K562 (cell line): ENCODE data around the gene GPR139. TPM values are rescaled to one million over a fixed set of nuclear protein-coding genes. Genes with fewer than 3 reads are reported as not detected.
A peak's percentile ranks its signal among the peaks of the same experiment; 100 is the strongest.

Experiments used
- ATAC-seq: fragments of 200-7000 bp; cut with Tn5 transposase; 3 replicates; pipeline ENCODE4 v1.9.1; 2020; ENCODE audit warnings: moderate library complexity
- BruUV-seq: library from RNA; stranded (reverse); fragments of 400-500 nt; replicated peaks from 2 replicates; lab custom pipeline; 2021; lab: Mats Ljungman, UMichigan
- CTCF ChIA-PET: fragments of 300-600 bp; formaldehyde crosslinking; extraction: SDS; loops from one replicate; lab custom pipeline; 2021; ENCODE audit warnings: low intra/inter-chr PET ratio; lab: Yijun Ruan, JAX
- POLR2A ChIA-PET: fragments of 300-600, 350-650 bp; sonication (Branson Sonifier 250); formaldehyde crosslinking; extraction: SDS; loops from one replicate; lab custom pipeline; 2021; ENCODE audit warnings: antibody characterized with exemption, inconsistent platforms; lab: Yijun Ruan, JAX
- DNase-seq, 4 experiments: peaks; one replicate each; pipeline versions ENCODE4 v3.0.0 to v3.0.0-alpha.2; 2011 to 2018; ENCODE audit warnings: low spot score in 3 of 4, mixed read lengths in 3 of 4; ENCODE audit errors: extremely low read depth in 1 of 4
- FAIRE-seq: peaks from 2 replicates; lab custom pipeline; 2011; peaks lifted over from hg19 to GRCh38; lab: Jason Lieb, UNC
- H2AFZ ChIP-seq: 2 replicates; pipeline ENCODE4 v1.6.0; 2011; ENCODE audit warnings: low read depth, low read length, control low read depth, inconsistent platforms
- H3K27ac ChIP-seq: fragments of 200-600 bp; 3 replicates; pipeline ENCODE4 v1.8.0; 2011; ENCODE audit warnings: low read depth, mild to moderate bottlenecking, control low read depth, inconsistent platforms, low read length, moderate library complexity, mixed read lengths; ENCODE audit errors: extremely low read depth
- H3K27me3 ChIP-seq, 2 experiments: fragments of 300-600 bp in 1 of 2; 2 replicates in 1 of 2; 3 replicates in 1 of 2; pipeline versions ENCODE4 v1.6.0 to v1.8.0; 2011; ENCODE audit warnings: inconsistent platforms in 2 of 2, low read length in 2 of 2, mild to moderate bottlenecking in 1 of 2, mixed read lengths in 1 of 2, moderate library complexity in 1 of 2; ENCODE audit not compliant: control insufficient read depth in 2 of 2, insufficient read depth in 2 of 2
- H3K36me3 ChIP-seq: fragments of 300-600 bp; 3 replicates; pipeline ENCODE4 v1.8.0; 2011; ENCODE audit warnings: mild to moderate bottlenecking, low read length, inconsistent platforms; ENCODE audit not compliant: control insufficient read depth, insufficient read depth
- H3K4me1 ChIP-seq, 2 experiments: fragments of 200-600 bp in 1 of 2; replicated peaks in 1 of 2; 2 replicates in 1 of 2; 3 replicates in 1 of 2; pipeline versions ENCODE4 v1.5.1 to v1.8.0; 2011; ENCODE audit warnings: inconsistent platforms in 2 of 2, low read length in 2 of 2, mild to moderate bottlenecking in 1 of 2, mixed read lengths in 1 of 2, moderate library complexity in 1 of 2; ENCODE audit not compliant: control insufficient read depth in 2 of 2, insufficient read depth in 2 of 2
- H3K4me2 ChIP-seq: 2 replicates; pipeline ENCODE4 v1.6.1; 2011; ENCODE audit warnings: low read length, control low read depth, inconsistent platforms, mixed read lengths; ENCODE audit not compliant: insufficient read depth
- H3K4me3 ChIP-seq: fragments of 200-600 bp; sonication (generic), shearing (Covaris generic); 2 replicates; pipeline ENCODE4 v1.5.1; 2016; ENCODE audit warnings: control low read depth, inconsistent platforms
- H3K79me2 ChIP-seq: fragments of 200-600 bp; 3 replicates; pipeline ENCODE4 v1.8.0; 2011; ENCODE audit warnings: low read length, inconsistent platforms; ENCODE audit not compliant: control insufficient read depth, insufficient read depth
- H3K9ac ChIP-seq, 2 experiments: 2 replicates each; pipeline versions ENCODE4 v1.6.0 to v1.6.1; 2011; ENCODE audit warnings: low read depth in 2 of 2, low read length in 2 of 2, control low read depth in 1 of 2, inconsistent platforms in 1 of 2, mild to moderate bottlenecking in 1 of 2, mixed read lengths in 1 of 2; ENCODE audit not compliant: insufficient read depth in 1 of 2
- H3K9me1 ChIP-seq: one replicate; pipeline ENCODE4 v1.6.0; 2011; ENCODE audit warnings: inconsistent platforms, mild to moderate bottlenecking, low read length, moderate library complexity; ENCODE audit not compliant: control insufficient read depth, insufficient read depth
- H3K9me3 ChIP-seq: replicated peaks from 2 replicates; pipeline ENCODE4 v1.5.1; 2011; ENCODE audit warnings: low read depth, low read length, inconsistent platforms; ENCODE audit not compliant: control insufficient read depth, insufficient read depth
- H4K20me1 ChIP-seq: replicated peaks from 2 replicates; pipeline ENCODE4 v1.6.1; 2011; ENCODE audit warnings: low read length, inconsistent platforms, mixed read lengths; ENCODE audit not compliant: control insufficient read depth, insufficient read depth
- ADNP ChIP-seq: fragments of 200-800 bp; sonication (Bioruptor generic); IDR thresholded peaks from 2 replicates; pipeline ENCODE4 v1.6.1; 2016; ENCODE audit warnings: missing genetic modification characterization, missing compliant biosample characterization
- CTCF ChIP-seq, 3 experiments: IDR thresholded peaks in 2 of 3; conservative IDR thresholded peaks in 1 of 3; 2 replicates each; pipeline ENCODE4 v1.5.1; 2011 to 2012; ENCODE audit warnings: low read length in 3 of 3, mild to moderate bottlenecking in 3 of 3, control low read depth in 2 of 3, improper control_type of control experiment in 1 of 3, inconsistent platforms in 1 of 3, low read depth in 1 of 3, mixed read lengths in 1 of 3, moderate library complexity in 1 of 3; ENCODE audit not compliant: insufficient read depth in 2 of 3
- E2F5 ChIP-seq: sonication (generic); formaldehyde crosslinking; IDR thresholded peaks from 2 replicates; pipeline ENCODE4 v1.8.0; 2022; ENCODE audit warnings: mild to moderate bottlenecking, missing genetic modification reagents
- HMG20A ChIP-seq: fragments of 450-650 bp; formaldehyde crosslinking; conservative IDR thresholded peaks from 2 replicates; pipeline ENCODE4 v1.4.0; 2020; ENCODE audit warnings: mild to moderate bottlenecking, mixed read lengths
- PCBP1 ChIP-seq: fragments of 200-400 bp; formaldehyde crosslinking; IDR thresholded peaks from 2 replicates; pipeline ENCODE4 v1.6.1; 2018; ENCODE audit warnings: mild to moderate bottlenecking, low read depth, low read length; ENCODE audit not compliant: poor library complexity, severe bottlenecking
- PREB ChIP-seq: sonication (generic); formaldehyde crosslinking; IDR thresholded peaks from 2 replicates; pipeline ENCODE4 v1.8.1; 2023; ENCODE audit warnings: mild to moderate bottlenecking, missing genetic modification reagents
- SP2 ChIP-seq: IDR thresholded peaks from 2 replicates; pipeline ENCODE4 v1.6.1; 2011; ENCODE audit warnings: mild to moderate bottlenecking, low read depth, low read length, moderate library complexity; ENCODE audit not compliant: poor library complexity, severe bottlenecking; ENCODE audit errors: extremely low read depth
- STAT5A ChIP-seq: IDR thresholded peaks from 2 replicates; pipeline ENCODE4 v1.6.1; 2012; ENCODE audit warnings: low read length, inconsistent platforms, borderline replicate concordance
- ZNF311 ChIP-seq: fragments of 250-450 bp; sonication (Bioruptor Pico); IDR thresholded peaks from 2 replicates; pipeline ENCODE4 v1.4.0; 2020; ENCODE audit warnings: mild to moderate bottlenecking, moderate library complexity
- WGBS: fragments of 100-300 bp; shearing (Covaris generic); methylation state at CpG from one replicate; pipeline ENCODE4 v1.1.6; 2016; ENCODE audit warnings: low coverage, mixed read lengths; ENCODE audit not compliant: insufficient coverage; ENCODE audit errors: missing lambda C conversion rate; 5-methylcytosine and 5-hydroxymethylcytosine counted together
- in situ Hi-C: fragments of 300-500 bp; cut with MboI; formaldehyde crosslinking; loops from 4 replicates; pipeline ENCODE4 v1.15.0; 2018; ENCODE audit warnings: inconsistent platforms, mixed read lengths
- intact Hi-C: fragments of 100-400 bp; cut with micrococcal nuclease; formaldehyde crosslinking; loops from 2 replicates; pipeline ENCODE4 v1.14.2; 2022
- polyA plus RNA-seq, 8 experiments: library from polyadenylated mRNA; depleted of rRNA in 4 of 8; stranded (reverse) in 5 of 8; unstranded in 3 of 8; fragments of >200 nt; fragmentation: Nextera tagmentation in 2 of 8; fragmentation: Illumina TruSeq in 1 of 8; extraction: Ambion mirVana in 2 of 8; extraction: Trizol in 1 of 8; gene quantifications; 2 replicates each; pipeline versions ENCODE4 v1.2.1 to v1.2.3, GENCODE V29; 2011 to 2014; ENCODE audit warnings: inconsistent platforms in 1 of 8, missing spikeins in 1 of 8
- total RNA-seq, 7 experiments: library from RNA; depleted of rRNA in 6 of 7; stranded (reverse); fragments of >200 nt in 6 of 7; fragmentation: Illumina TruSeq in 2 of 7; extraction: Trizol in 2 of 7; gene quantifications; 2 replicates each; pipeline versions ENCODE4 v1.2.1 to v1.2.3, GENCODE V29; 2011 to 2021; ENCODE audit warnings: low replicate concordance in 1 of 7

The GPR139 gene
- total and polyA plus RNA-seq, 9 of the 15 experiments (the other 6 are each of a cell fraction or from before 2014, with no cell fraction given): not detected

GRCh38 chr16:20016234-20016633 lies 57.5 kb downstream of the GPR139 start (continued):
- TF ChIP-seq ZNF311 (CRISPR knock-in tag) (no peak), PREB (CRISPR knock-in tag) (no peak), ADNP (tag) (no peak), SP2 (no peak), STAT5A (no peak), PCBP1 (no peak), E2F5 (CRISPR knock-in tag) (no peak)

GRCh38 chr16:20004931-20005330 lies 68.8 kb downstream of the GPR139 start:
- Histone ChIP-seq H3K9ac (no peak overlapping the region), H3K9me3 (no peaks in the 10 kb centered on the region), H3K4me2 (no peak overlapping the region), H3K9me1 (no peaks in the 10 kb centered on the region), H3K27ac (no peak overlapping the region), H3K4me1 (no peaks in the 10 kb centered on the region), H2AFZ (no peak overlapping the region), H3K36me3 (no peaks in the 10 kb centered on the region), H4K20me1 (no peaks in the 10 kb centered on the region), H3K4me3 (no peak overlapping the region), H3K79me2 (no peaks in the 10 kb centered on the region), H3K27me3 (peaks cover 2 to 18% of the 10 kb centered on the region in 2 experiments; a peak in 3 of 5 replicates)
- intact Hi-C loops: no loop called here
- ChIA-PET POLR2A (interaction anchor here (0.6 to 0.8 kb wide), 2 partner anchors 10 to 78 kb away, joined by 3 to 4 read pairs; no protein-coding TSS in a partner anchor), CTCF (no interaction called here)
- DNase-seq (peak in 1 of 4 experiments; percentile 13), FAIRE-seq (no peak), ATAC-seq (no peak)
- no peak for TF ChIP-seq HMG20A
- TF ChIP-seq CTCF (IDR thresholded peaks at IDR 0.05 in 2 of 3, conservative IDR thresholded peaks at IDR 0.05 in 1 of 3; ENCODE audit: insufficient read depth in 2 of 3, low read depth in 1 of 3, low read length in 3 of 3): peak; percentile 26 to 37 (median 28); a peak in 3 of 6 replicates
- no TSS peak for BruUV-seq
- in situ Hi-C loops: no loop called here
- 0% methylated on average over 3 of the region's 3 CpGs for WGBS
